Activated CD4-positive, alpha-beta T cell treated with anti-CD3 and anti-CD28 coated beads, Interleukin-2, amount 10 ng/mL, durations not matched to agents 7 days and 5 days (primary cell): ENCODE results near the gene FOXD3. TPM values are rescaled to one million over a fixed set of nuclear protein-coding genes. Genes with fewer than 3 reads are reported as not detected.

ENCODE experiments used
- CTCF ChIA-PET: fragments of 350-600 bp; sonication (Branson Sonifier 250); formaldehyde crosslinking; loops from one replicate; lab custom pipeline; 2021; ENCODE audit warnings: antibody characterized with exemption; lab: Charles Lee
- POLR2A ChIA-PET: fragments of 350-600 bp; sonication (Branson Sonifier 250); formaldehyde crosslinking; loops from one replicate; lab custom pipeline; 2021; ENCODE audit warnings: antibody characterized with exemption; lab: Charles Lee
- DNase-seq: peaks from one replicate; pipeline ENCODE4 v3.0.0-alpha.2; 2020
- H3K27ac Mint-ChIP-seq: one replicate; pipeline ENCODE4 v1.8.0; 2021; ENCODE audit warnings: mild to moderate bottlenecking, moderate library complexity, mixed read lengths
- H3K27me3 Mint-ChIP-seq: one replicate; pipeline ENCODE4 v1.8.0; 2021; ENCODE audit warnings: mixed read lengths
- H3K36me3 Mint-ChIP-seq: one replicate; pipeline ENCODE4 v1.8.0; 2021; ENCODE audit warnings: low read depth, mixed read lengths
- H3K4me1 Mint-ChIP-seq: one replicate; pipeline ENCODE4 v1.8.0; 2021; ENCODE audit warnings: mixed read lengths
- H3K4me3 Mint-ChIP-seq: one replicate; pipeline ENCODE4 v1.8.0; 2021; ENCODE audit warnings: mild to moderate bottlenecking, moderate library complexity, mixed read lengths
- H3K9me3 Mint-ChIP-seq: one replicate; pipeline ENCODE4 v1.8.0; 2021; ENCODE audit warnings: mixed read lengths
- total RNA-seq, 2 experiments: library from RNA; stranded (reverse); gene quantifications; one replicate each; pipeline ENCODE4 v1.2.3, GENCODE V29; 2021

Gene FOXD3
- total RNA-seq, 2 experiments from 2014 or later, result not detected

DNA sequence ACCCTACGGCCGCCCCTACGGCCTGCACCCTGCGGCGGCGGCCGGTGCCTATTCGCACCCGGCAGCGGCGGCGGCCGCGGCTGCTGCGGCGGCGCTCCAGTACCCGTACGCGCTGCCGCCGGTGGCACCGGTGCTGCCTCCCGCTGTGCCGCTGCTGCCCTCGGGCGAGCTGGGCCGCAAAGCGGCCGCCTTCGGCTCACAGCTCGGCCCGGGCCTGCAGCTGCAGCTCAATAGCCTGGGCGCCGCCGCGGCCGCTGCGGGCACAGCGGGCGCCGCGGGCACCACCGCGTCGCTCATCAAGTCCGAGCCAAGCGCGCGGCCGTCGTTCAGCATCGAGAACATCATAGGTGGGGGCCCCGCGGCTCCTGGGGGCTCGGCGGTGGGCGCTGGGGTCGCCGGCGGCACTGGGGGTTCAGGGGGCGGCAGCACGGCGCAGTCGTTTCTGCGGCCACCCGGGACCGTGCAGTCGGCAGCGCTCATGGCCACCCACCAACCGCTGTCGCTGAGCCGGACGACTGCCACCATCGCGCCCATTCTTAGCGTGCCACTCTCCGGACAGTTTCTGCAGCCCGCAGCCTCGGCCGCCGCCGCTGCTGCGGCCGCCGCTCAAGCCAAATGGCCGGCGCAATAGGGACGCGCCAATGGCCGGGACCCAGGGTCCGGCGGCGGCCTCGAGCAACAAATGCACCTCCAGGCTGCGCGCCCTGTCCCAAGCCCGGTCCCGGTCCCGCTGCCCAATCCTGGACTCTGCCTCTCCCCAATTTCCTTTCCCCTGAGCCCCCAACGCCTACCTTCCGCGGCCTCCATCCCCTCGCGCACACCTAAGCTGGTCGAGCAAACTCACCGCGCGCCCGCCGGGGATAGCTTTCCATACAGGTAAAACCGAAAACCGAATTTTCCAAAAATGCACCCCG lies 1.8 kb downstream of the FOXD3 start:
- peaks cover 3% of the 10 kb centered on the region for H3K9me3 Mint-ChIP-seq
- DNase-seq, result no peak
- H3K4me1 Mint-ChIP-seq, result peaks cover 49% of the 10 kb centered on the region
- H3K4me3 Mint-ChIP-seq, result peak overlapping the region; percentile 54
- POLR2A ChIA-PET, result no interaction called here
- peaks cover 77% of the 10 kb centered on the region for H3K27me3 Mint-ChIP-seq
- peaks cover 14% of the 10 kb centered on the region for H3K36me3 Mint-ChIP-seq
- H3K27ac Mint-ChIP-seq, result peak overlapping the region; percentile 86
- CTCF ChIA-PET, result no interaction called here

DNA sequence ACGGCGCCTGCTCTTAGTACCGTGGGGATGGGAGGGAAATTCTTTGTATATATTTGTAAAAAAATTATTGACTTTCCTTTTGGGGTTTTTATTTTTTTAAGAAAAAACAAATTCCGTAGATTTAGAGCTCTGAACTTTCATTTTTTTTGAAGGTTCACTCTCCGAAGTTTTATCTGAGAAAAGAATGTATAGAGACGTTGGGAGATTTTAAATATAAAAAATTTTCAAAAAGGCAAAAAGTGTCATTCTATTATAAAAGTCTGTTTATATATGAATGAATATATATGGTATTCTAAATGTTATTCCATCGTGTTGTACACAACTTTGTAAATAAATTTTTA lies 2.4 kb downstream of the FOXD3 start:
- no peak for DNase-seq
- POLR2A ChIA-PET, result no interaction called here
- peaks cover 10% of the 10 kb centered on the region for H3K36me3 Mint-ChIP-seq
- H3K4me3 Mint-ChIP-seq, result peak overlapping the region; percentile 54
- peaks cover 49% of the 10 kb centered on the region for H3K4me1 Mint-ChIP-seq
- CTCF ChIA-PET, result no interaction called here
- H3K27me3 Mint-ChIP-seq, result peaks cover 78% of the 10 kb centered on the region
- no peaks in the 10 kb centered on the region for H3K9me3 Mint-ChIP-seq
- peak overlapping the region; percentile 86 for H3K27ac Mint-ChIP-seq

DNA sequence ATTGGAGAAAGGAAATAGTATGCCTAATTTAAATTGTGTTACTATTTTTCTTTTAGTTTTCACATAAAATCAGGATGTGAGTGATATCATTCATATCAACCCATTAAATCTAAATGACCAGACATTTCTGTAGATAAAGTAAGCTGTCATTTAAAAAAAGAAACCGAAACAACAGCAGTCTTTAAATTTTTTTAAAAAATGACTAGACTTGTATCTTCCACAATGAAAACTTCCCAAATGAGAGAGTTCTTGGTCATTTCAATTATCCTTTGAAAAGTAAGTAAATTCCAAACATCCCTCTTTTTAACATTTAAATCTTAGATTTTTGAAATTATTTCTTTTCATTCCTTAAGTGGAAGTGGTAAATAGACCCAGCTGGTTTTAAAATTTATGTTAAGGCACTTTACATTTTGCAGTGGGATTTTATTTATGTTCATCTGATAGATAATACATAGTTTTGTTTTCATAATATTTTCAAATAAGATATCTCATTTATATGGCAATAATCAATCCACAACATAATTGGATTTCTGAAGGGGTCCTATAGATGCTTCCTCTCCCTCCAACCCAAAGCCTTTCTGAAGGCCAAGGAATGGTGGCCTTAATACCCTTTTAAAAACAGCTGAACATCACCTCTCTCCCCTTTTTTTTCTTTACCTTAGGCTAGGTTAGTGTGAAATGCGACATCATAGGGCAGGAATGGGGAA lies 3.1 kb downstream of the FOXD3 start:
- Mint-ChIP-seq H3K27ac (peak overlapping the region; percentile 6), H3K4me3 (peak overlapping the region; percentile 44), H3K27me3 (peaks cover 77% of the 10 kb centered on the region), H3K9me3 (no peaks in the 10 kb centered on the region), H3K4me1 (peaks cover 48% of the 10 kb centered on the region), H3K36me3 (peaks cover 10% of the 10 kb centered on the region)
- DNase-seq, result no peak
- ChIA-PET POLR2A (no interaction called here), CTCF (interaction anchor here (4.1 kb wide), 1 partner anchor 8 kb away, joined by 19 read pairs; no protein-coding TSS in a partner anchor)

DNA sequence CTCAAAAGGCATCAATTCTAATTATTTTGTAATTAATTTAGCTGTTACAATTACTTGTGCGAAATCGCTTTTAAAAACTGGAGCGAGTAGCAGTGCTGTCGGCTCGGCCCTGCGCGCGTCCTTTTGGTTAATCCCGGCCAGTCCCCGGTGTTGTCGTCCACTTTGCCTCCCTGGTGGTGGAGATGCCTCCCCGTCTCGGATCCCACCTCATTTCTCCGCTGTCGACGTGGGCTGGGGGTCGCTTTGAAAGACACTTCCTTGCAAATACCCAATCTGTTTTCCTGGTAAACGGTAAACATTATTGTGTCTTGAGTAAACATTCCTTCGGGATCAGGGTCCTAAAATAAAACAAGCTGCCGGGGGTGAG lies 3.7 kb downstream of the FOXD3 start:
- Mint-ChIP-seq H3K4me3 (peak overlapping the region; percentile 44), H3K27me3 (peaks cover 76% of the 10 kb centered on the region), H3K9me3 (no peaks in the 10 kb centered on the region), H3K27ac (peak overlapping the region; percentile 54), H3K36me3 (peaks cover 10% of the 10 kb centered on the region), H3K4me1 (peaks cover 45% of the 10 kb centered on the region)
- DNase-seq, result no peak
- CTCF ChIA-PET, result interaction anchor here (1.0 to 4.1 kb wide), 2 partner anchors 9 kb away, joined by 3 to 19 read pairs; no protein-coding TSS in a partner anchor
- POLR2A ChIA-PET, result no interaction called here

DNA sequence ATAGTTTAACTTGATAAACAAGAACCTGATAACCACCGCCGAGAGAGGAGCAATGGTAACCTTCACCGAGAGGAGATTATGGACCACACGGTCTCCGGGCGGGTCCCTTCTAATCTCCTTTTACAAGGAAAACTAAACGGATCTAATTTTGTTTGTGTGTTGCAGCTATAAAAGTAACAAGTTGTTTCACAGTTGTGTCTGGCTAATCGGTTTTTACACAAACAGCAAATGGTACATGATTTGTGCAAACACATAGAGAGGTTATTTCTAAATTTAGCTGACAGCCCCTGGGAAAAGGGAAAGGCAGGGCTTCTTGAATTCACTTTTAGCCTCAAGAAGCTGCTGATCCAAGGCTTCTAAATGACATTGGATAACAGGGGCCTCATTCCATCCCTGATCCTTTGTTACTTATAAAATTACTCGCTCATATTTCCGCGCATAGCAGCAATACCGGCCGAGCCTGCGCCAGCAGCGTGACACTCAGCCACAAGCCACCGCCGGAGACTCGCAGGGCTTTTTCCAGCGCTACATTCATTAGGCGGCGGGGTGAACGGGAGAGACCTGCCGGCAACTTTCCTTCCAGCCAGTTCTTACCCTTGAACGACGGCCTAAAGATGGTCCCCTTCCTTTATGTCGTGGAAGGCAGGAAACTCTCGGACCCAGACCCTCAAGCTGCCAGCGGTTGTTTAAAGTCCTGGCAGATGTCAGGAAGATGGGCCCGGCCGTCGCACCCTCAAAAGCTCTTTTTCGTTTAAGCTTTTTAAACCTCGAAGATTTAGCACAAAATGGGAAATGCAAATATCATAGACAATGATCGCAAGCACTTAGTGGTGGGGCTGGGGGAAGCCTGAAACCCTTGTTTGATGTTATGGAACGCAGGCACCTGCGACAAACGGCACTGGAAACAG lies 4.4 kb downstream of the FOXD3 start:
- H3K4me1 Mint-ChIP-seq, result peaks cover 39% of the 10 kb centered on the region
- ChIA-PET POLR2A (no interaction called here), CTCF (interaction anchor here (0.6 to 4.1 kb wide), 7 partner anchors 8 to 236 kb away, joined by 3 to 19 read pairs (median 3); no protein-coding TSS in a partner anchor)
- H3K27ac Mint-ChIP-seq, result peak overlapping the region; percentile 54
- no peaks in the 10 kb centered on the region for H3K9me3 Mint-ChIP-seq
- H3K4me3 Mint-ChIP-seq, result peak overlapping the region; percentile 44
- DNase-seq, result no peak
- H3K27me3 Mint-ChIP-seq, result peaks cover 72% of the 10 kb centered on the region
- peaks cover 5% of the 10 kb centered on the region for H3K36me3 Mint-ChIP-seq

DNA sequence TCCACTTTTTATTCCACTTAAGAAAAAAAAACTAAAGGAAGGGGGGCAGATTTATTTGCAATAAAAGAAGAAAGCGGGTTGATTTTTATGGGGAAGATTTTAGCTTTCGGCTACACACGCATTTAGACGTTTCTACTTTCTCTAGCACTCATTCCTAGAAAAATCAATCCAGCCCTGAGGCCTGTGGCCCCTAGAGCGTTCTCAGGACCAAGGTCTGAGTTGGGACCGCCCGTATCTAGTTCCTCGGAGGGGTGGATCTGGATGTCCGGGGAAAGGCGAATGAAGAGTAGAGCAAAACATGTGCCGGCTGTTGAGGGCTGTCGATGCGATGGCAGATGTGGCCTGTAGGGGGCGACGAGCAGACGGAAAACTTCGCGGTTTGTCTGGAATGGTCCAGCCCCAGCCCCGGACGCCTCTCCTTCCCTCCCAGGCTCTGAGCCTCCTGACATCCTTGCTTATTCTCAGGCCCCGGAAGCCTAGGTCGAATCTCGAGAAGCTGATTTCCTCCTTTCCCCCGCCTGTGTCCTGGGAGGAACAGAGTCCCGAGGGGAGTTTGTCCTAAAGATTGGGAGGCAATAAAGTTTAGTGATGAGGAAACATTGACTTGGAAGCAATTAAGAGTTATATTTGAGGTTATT lies 5.2 kb downstream of the FOXD3 start:
- Mint-ChIP-seq H3K4me3 (peak overlapping the region; percentile 15), H3K4me1 (peaks cover 34% of the 10 kb centered on the region), H3K9me3 (no peaks in the 10 kb centered on the region), H3K36me3 (peaks cover 4% of the 10 kb centered on the region), H3K27me3 (peaks cover 75% of the 10 kb centered on the region), H3K27ac (peak overlapping the region; percentile 1)
- POLR2A ChIA-PET, result no interaction called here
- peak; percentile 45 for DNase-seq
- CTCF ChIA-PET, result interaction anchor here (0.6 to 4.1 kb wide), 6 partner anchors 9 to 235 kb away, joined by 3 to 19 read pairs (median 4); no protein-coding TSS in a partner anchor

DNA sequence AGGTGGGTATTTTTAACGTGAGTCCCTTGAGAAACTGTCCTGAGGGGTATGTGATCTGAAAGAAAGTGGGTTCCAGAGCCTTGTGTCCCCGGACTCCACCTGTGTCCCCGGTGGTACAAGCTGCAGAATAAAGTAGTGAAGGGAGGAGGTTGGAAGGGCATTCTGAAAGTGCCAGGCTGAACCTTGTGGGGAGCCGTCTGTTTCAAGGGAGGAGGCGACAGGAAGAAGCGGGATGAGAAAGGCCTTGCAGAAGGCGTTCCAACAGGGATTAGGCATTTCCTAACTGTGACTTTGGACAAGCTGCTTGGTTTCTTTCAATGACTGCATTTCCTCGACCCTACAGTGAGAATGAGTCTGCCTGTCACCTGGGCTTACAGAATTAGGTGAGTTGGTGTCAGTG lies 5.8 kb downstream of the FOXD3 start:
- Mint-ChIP-seq H3K9me3 (no peaks in the 10 kb centered on the region), H3K4me1 (peaks cover 34% of the 10 kb centered on the region), H3K27me3 (peaks cover 79% of the 10 kb centered on the region), H3K36me3 (peaks cover 4% of the 10 kb centered on the region), H3K4me3 (no peak overlapping the region), H3K27ac (no peak overlapping the region)
- ChIA-PET POLR2A (no interaction called here), CTCF (interaction anchor here (0.6 to 4.1 kb wide), 3 partner anchors 8 to 117 kb away, joined by 3 to 19 read pairs (median 7); no protein-coding TSS in a partner anchor)
- no peak for DNase-seq

DNA sequence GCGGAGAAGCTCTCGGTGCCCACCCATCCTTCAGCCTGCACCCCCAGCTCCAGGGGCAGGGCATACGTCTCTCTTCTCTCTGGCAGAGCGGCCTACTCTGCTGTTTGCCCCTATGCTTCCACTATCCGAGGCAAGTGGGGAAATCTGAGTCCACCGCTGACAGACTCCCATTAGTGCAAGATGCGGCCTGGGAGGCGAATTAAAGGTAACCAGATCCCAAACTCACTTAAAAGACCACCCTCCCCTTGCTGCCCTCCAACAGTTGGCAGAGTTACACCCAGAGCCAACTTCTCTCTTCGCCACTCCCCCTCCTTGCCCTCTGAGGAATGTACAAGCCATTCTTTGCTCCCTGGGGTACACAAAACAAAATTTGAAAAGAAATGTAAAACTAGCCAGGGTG lies 6.4 kb downstream of the FOXD3 start:
- Mint-ChIP-seq H3K27ac (no peak overlapping the region), H3K9me3 (no peaks in the 10 kb centered on the region), H3K4me3 (no peak overlapping the region), H3K4me1 (peaks cover 31% of the 10 kb centered on the region), H3K27me3 (peaks cover 80% of the 10 kb centered on the region), H3K36me3 (peaks cover 4% of the 10 kb centered on the region)
- DNase-seq, result no peak
- POLR2A ChIA-PET, result no interaction called here
- CTCF ChIA-PET, result interaction anchor here (0.6 to 4.1 kb wide), 4 partner anchors 9 to 116 kb away, joined by 3 to 19 read pairs (median 6); no protein-coding TSS in a partner anchor

DNA sequence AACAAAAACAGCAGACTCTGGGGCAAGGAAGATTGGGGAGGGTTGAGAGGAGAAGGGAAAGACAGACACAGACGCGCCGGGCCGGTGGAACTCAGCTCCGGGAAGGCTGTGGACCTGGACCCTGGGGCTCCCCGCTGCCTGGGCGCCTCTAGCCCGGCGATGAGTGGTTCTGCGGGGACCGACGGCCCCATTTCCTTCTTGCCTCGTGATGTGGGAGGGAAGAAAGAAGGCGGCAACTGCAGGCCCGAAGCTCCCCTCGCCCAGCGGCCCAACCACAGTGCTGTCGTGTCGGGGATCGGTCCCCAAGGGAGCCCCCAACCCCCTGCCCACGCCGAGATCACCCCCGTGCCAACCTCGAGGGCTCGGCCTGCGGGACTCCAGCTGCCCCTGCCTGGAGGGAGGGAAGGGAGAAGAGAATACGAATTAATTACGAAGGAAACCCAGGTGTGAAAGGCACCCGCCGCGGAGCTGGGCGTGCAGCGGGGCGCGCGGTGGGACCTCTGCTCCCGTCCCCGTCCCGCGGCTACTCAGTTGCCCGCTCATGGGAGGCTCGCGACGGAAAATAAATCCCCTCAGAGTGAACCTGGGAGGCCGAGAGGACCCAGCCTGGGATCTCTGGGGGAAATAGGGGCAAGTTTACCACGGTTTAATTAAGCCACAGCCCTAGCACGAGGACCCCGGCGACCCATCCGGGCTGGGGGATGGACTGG lies 7.4 kb downstream of the FOXD3 start:
- POLR2A ChIA-PET, result no interaction called here
- DNase-seq, result no peak
- H3K9me3 Mint-ChIP-seq, result no peaks in the 10 kb centered on the region
- CTCF ChIA-PET, result interaction anchor here (0.5 to 2.5 kb wide), 5 partner anchors 10 to 1011 kb away, joined by 3 to 9 read pairs (median 4); no protein-coding TSS in a partner anchor
- no peak overlapping the region for H3K4me3 Mint-ChIP-seq
- peaks cover 28% of the 10 kb centered on the region for H3K4me1 Mint-ChIP-seq
- H3K27me3 Mint-ChIP-seq, result peaks cover 80% of the 10 kb centered on the region
- no peak overlapping the region for H3K27ac Mint-ChIP-seq
- H3K36me3 Mint-ChIP-seq, result peaks cover 3% of the 10 kb centered on the region

DNA sequence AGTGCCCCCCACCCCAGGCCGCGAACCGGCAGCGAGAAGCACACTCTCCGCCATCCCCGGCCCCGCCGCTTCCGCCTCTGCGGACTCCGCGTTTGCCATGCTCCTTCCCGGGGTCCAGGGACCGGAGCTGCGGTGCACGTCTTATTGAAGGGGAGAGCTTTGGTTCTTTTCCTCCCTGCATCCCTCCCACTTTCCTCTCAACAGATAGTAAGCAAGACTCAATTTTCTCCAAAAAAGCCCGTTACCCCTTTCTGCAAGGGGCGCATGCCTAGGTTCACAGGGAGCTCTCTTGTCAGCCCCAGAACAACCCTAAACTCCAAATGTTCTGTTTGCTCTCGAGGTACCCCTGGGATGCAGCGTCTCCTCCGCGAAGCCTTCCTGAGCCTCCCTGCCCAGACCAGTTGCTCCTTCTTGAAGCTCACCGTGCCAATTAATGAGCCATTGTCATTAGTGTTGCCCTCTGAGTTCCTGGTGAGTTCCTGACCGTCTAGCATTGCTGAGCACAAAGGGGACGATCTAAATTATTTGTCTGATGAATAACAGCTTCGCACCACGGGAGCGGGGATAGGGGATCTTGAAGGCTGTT lies 8.1 kb downstream of the FOXD3 start:
- peaks cover 26% of the 10 kb centered on the region for H3K4me1 Mint-ChIP-seq
- H3K36me3 Mint-ChIP-seq, result peaks cover 3% of the 10 kb centered on the region
- H3K9me3 Mint-ChIP-seq, result no peaks in the 10 kb centered on the region
- H3K4me3 Mint-ChIP-seq, result no peak overlapping the region
- H3K27me3 Mint-ChIP-seq, result peaks cover 81% of the 10 kb centered on the region
- POLR2A ChIA-PET, result no interaction called here
- CTCF ChIA-PET, result interaction anchor here (1.4 to 2.5 kb wide), 4 partner anchors 10 to 28 kb away, joined by 3 to 9 read pairs (median 6); no protein-coding TSS in a partner anchor
- H3K27ac Mint-ChIP-seq, result no peak overlapping the region
- no peak for DNase-seq

DNA sequence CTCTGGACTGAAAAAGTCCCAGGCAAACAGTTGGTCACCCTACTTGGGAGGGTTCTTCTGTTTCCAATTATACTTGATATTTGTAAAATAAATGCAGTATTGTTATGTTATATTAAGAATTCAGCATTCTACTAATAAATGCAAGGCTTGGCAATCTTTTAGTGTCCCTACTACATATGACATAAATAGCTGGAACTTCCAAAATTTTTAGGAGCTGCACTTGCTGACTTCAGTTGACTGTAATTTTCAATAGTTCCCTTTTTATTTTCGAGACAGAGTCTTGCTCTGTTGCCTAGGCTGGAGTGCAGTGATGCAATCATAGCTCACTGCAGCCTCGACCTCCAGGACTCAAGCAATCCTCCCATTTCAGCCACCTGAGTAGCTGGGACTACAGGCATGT lies 20.0 kb downstream of the FOXD3 start:
- peaks cover 19% of the 10 kb centered on the region for H3K27me3 Mint-ChIP-seq
- H3K4me3 Mint-ChIP-seq, result no peak overlapping the region
- ChIA-PET POLR2A (interaction anchor here (0.7 kb wide), 1 partner anchor 18 kb away, joined by 3 read pairs; no protein-coding TSS in a partner anchor), CTCF (no interaction called here)
- H3K9me3 Mint-ChIP-seq, result no peaks in the 10 kb centered on the region
- no peak overlapping the region for H3K27ac Mint-ChIP-seq
- no peaks in the 10 kb centered on the region for H3K4me1 Mint-ChIP-seq
- no peak for DNase-seq
- H3K36me3 Mint-ChIP-seq, result no peaks in the 10 kb centered on the region
